Measurements from ENCODE around the gene GIPC1. TPM values are rescaled to one million over a fixed set of nuclear protein-coding genes. Genes with fewer than 3 reads are reported as not detected.
A peak's percentile ranks its signal among the peaks of the same experiment; 100 is the strongest.
"Not testable (repeated sequence)": the region's sequence is repeated elsewhere in the genome, so short reads cannot be mapped to it uniquely, and the experiment has no call there.

GIPC1 gene
- total RNA-seq: 57.7 TPM

DNA sequence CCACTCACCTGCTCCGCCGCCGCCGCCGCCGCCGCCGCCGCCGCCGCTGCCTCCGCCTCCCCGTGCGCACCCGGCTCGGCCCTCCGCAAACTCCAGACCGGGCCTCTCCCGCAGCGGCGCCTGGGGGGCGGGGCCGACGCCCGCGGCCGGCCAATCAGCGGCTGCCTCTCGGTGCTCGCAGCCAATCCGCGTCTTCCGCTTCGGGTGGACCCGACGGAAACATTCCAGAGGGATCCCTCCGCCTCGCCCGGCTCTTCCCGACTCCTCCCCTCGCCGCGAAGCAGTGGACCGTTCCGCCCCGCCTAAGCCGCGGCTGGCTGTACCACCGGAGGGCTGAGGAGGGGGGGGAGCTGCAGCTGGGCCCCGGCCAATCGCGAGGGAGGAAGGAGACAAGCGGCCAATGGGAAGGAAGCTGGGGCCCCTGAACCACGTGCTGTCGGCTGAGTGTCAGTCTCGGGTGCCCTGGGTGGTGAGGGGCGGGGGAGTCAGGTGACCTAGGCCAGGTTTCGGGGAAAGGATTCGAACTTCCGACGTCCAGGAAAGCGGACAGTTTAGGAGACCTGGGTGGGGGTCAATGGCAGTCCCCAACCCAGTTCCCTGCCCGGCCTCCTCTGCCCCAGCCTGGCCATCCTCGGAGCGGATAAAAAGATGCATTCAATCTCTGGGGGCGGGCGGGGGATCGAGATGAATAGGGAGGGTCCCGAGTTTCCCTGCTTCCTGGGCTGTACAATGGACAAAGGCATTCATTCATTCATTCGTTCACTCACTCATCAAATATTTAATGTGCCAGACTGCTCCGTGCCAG is at the start of gene GIPC1:
Gene GIPC1, minus strand, starts transcription at position 99 of the 805 bp plus-strand sequence. CDS start 13,151 bp downstream, outside the sequence.
- DNase-seq: peak; percentile 97

DNA sequence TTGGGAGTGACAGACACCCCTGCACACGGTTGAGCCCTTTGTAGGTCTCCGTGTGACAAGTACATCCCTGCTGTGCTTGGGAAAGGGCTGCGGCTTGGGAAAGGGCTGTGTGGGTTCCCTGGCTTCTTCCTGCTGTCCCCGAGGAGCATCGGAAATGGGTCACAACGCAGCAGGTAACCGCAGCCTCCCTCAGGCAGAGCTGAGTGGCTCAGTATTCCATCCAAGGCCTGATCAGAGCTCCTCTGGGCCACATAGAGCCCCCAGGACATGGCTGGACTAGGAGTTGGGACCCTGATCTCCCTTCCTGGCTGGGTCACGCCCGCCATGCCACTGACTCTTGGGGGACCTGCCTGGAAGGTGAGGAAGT is 49.8 kb upstream of the GIPC1 start:
- no peak for DNase-seq

DNA sequence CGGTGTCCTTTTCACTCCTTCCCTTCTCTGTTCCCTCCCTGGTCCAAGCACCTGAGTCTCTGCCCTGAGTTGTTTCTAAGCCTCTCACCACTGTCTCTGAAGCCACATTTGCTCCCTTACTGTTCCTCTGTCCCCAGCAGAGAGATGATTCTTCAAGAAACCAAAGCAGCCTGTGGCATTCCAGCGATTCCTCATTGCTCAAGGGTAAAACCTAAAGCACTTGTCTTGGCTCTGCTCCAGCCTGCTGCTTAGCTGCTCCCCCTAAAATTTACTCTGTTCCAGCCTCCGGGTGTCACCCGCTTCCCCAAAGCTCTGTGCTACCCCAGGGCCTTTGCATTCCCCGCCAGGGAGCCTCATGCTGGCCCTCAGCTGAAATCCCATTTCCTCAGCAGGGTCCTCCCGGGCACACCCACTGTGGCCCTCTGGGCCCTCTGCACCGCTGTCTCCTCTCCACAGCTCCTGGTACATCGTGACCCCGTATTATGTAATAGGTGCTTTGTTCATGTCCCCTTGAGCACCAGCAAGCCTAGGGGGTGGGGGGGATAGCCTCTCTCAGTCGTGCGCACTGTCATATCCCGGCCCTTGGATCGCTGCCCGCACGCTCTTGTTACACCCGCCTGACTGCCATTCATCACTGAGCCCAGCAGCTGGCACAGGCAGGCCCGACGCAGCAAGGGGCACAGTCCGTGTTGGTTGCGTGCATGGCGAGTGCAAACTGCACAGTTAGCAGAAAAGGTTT is 49.2 kb upstream of the GIPC1 start:
- peak; percentile 32 for DNase-seq

DNA sequence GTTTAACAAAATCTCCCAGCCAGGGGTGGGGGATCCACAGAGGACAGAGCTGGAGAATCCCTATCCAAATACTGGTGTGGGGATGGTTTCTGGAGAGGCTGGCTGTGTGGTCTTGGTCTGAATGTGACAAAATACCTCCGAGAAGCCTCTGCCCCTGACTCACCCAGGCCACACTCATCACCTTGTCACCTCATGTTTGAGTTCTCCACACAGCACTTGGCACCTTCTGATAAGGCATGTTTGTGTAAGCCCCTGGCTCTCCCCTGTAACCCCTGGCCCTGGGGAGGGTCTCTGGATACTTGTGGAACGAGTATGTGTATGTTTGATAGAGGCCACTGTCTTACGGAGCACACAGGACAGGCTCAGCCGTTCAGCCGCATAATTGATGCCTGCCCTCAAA is 48.1 kb upstream of the GIPC1 start:
- no peak for DNase-seq

DNA sequence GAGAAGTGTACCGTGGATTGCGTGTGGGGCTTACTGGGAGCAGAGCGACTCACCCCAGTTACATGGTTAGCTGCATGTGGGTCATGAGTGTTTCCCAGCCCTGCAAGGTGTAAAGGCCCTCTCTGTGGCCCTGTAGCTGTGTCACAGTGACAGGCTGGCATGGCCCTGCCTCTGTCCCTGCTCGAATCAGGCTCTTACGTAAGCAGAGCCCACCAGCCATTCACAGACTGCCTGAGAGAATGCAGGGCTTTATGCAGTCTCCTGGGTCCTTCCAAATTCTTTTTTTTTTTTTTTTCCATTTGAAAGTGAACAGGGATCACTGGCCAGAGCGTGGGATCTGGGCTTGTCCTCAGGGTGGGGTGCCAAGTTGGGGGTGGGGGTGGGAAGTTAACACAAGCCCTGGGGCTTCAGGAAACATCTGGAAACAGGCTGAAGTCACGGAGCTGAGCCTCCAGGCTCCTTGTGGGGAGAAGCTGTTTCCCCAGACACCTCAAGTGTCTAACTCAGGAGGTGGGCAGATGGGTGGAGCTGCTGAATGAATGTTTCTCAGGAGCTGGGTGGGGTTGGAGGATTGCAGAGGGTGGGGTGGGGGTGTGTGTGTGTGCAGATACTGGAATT is 46.9 kb upstream of the GIPC1 start:
- DNase-seq: peak; percentile 48

DNA sequence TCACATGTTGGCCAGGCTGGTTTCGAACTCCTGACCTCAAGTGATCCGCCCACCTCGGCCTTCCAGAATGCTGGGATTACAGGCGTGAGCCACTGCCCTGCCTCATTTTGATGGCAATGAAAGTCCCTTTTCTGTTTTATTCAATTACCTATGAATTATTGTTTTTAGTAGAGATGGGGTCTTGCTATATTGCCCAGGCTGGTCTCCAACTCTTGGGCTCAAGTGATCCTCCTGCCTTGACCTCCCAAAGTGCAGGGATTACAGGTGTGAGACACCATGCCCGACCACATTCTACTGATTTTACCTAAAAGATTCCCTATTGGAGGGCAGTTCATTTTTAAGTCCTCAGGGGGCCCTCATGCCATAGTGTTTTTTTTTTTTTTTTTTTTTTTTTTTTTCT is 46.1 kb upstream of the GIPC1 start:
- DNase-seq: not testable (repeated sequence)

- no peak for DNase-seq
Observed at GRCh38 chr19:14540741-14541525, 45.0 kb upstream of the GIPC1 start.

DNA sequence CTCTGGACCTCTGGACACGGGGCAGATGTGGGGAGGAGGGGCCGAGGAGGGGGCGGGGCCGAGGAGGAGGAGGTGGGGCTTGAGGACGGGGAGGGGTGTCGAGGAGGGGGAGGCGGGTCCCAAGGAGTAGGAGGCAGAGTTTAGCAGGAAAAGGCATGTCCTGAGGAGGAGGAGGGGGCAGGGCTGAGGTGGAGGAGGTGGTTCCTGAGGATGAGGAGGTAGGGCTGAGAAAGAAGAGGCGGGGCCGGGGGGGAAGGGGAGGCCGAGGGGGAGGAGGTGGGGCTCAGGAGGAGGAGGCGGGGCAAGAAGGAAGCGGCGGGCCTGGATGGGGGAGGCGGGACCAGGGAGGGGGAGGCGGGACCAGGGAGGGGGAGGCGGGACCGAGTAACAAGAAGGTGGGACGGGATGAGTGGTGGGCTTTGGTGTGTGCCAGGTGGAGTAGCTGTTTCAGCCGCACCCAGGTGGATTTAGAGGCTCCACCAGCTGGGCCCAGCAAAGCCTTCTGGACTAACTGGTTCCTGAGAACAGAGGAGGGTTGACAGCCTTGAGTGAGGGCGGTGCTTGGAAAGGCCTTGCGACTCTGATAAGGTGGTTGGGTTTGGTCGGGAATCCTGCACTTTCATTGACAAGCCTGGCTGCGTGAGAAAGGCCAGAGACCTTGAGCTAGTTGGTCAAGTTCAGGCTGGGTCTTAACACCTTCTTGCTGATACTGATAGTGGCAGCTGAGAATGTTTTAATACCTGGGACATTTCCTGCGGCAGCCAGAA is 41.2 kb upstream of the GIPC1 start:
- DNase-seq: peak; percentile 39

- DNase-seq: no peak
Observed at GRCh38 chr19:14533450-14533849, 37.5 kb upstream of the GIPC1 start.

DNA sequence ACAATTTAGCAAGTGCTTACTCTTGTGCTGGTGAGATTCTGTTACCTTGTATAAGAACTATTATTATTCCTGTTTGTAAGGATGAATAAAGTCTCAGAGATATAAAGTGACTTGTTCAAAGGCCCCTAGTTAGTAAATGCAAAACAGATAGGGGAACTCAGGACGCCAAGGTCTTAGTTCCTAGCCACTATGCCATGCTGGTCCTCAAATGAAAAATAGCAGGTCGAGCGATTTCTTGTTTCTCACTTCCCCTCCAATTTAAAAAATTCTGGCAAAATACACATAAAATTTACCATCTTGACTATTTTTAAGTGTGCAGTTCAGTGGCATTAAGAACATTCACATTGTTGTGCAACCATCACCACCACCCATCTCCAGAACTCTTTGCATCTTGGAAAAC is 34.6 kb upstream of the GIPC1 start:
- no peak for DNase-seq

DNA sequence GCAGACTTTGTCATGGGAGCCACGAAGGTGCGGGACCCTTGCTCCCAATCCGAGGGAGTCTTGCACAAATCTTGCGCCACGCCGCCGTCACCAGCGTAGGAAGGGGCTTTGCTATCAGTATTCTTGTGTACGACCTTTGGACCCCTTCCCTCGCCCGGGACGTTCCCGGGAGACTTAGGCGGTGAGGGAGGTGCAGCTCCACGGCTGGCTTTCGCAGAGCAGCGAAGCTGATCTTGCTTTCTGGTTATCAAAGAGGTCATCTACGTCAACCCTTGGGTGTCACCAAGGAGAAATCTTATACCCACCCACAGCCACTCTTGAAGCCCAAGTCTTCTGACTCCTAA is 34.0 kb upstream of the GIPC1 start:
- no peak for DNase-seq

DNA sequence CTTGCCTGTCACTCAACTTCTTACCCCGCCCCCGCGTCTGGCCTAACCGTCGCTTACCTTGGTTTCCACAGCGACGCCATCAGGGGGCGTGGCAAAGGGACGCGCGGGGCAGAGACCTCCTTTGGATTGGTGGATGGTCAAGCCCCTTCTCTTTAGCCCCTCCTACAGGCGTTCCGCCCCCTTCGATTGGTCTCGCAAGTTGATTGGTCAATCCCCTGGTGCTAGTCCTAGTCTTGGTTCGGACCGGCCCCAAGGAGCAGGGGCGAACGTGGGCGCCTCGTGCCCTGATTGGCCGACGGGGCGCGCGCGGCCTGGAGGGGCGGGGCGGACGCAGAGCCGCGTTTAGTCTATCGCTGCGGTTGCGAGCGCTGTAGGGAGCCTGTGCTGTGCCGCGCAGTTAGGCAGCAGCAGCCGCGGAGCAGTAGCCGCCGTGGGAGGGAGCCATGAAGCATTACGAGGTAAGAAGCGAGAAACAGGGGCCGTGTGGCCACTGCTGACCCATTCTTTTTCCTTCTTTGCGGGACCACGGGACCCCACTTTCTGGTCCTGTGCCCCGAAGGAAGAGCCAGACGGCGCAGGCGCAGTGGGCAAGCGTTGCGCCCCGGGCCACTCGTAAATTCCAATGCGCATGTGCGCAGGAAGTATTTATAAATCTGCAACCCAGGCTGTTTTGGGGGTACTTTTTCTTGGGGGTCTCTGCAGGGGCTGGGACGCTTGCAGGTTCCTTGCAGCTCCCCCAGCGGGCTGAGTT is 33.5 kb upstream of the GIPC1 start, which contains the start of gene TECR:
Gene TECR, plus strand, starts transcription at position 341 of the 751 bp plus-strand sequence. Its CDS starts 103 bp downstream, at position 444.
- peak; percentile 100 for DNase-seq

DNA sequence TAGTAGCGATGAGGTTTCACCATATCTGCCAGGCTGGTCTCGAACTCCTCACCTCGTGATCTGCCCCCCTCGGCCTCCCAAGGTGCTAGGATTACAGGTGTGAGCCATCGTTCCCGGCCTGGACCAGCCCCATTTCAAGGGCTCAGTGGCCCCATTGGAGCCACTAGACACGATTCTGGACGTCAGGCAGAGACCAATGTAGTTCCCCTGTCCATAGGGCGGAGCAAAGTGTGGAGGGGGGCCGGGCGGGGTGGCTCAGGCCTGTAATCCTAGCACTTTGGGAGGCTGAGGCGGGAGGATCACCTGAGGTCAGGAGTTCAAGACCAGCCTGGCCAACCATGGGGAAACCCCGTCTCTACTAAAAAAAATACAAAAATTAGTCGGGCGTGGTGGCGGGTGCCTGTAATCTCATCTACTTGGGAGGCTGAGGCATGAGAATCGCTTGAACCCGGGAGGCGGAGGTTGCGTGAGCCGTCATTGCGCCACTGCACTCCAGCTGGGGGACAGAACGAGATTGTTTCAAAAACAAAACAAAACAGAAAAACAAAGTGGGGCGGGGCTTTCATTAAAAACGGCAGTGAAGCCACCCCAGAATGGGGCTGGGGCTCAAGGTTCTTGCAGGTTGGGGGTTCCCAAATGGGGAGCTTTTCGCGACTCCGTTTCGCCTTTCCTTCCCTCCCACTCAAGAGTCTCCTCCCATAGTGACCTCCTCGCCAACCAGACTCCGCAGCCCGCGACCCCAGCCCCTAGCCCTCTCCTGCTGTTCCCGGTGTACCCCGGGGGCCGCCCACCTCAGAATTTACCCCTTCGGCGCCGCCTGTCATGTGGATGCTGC is 32.7 kb upstream of the GIPC1 start:
- DNase-seq: no peak

DNA sequence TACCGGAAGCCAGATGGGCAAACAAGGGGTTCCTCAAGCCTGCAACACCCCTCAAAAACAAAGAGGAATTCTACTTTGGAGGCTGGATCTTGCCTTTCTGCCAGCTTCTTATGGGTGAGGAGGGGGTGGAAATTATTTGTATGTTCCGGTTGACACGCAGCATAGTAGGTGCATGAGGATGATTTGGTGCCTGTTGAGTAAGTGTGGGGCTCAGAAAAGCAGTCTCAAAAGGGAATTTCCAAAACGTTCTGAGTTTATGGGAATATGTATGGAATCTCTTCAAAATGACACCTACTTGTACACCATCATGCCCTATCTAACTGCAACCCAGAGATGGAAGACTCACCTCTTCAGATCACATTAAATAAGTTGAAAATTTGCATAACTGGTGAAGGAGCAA is 30.5 kb upstream of the GIPC1 start:
- DNase-seq: no peak

- DNase-seq: peak; percentile 37
Observed at GRCh38 chr19:14525729-14526128, 29.8 kb upstream of the GIPC1 start.

GRCh38 chr19:14520543-14520942 is 24.6 kb upstream of the GIPC1 start:
- no peak for DNase-seq

DNA sequence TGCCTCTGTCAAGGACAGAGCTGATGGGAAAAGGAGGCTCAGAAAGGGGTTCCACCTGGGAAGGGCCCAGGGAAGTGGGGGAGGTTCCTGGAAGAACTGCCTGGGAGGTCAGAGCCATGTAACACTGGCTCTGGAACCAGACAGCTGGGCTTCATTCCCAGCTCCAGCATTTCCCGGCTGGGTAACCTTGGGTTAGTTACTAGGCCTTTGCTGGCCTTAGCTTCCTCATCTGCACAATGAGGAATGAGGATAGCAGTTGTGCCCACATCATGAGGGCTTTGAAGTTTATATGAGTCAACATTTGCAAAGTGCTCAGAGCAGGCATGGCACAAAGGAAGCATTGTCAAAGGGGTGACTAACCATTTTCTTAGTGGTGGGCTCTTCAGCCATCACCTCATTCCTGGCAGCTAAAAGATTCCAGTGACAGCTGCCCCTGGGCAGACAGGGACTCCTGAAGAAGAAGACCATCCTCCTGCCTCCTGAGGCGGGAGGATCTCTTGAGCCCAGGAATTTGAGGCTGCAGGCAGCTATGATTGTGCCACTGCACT is 24.0 kb upstream of the GIPC1 start:
- no peak for DNase-seq

GRCh38 chr19:14519245-14519859 is 23.4 kb upstream of the GIPC1 start:
- no peak for DNase-seq

GRCh38 chr19:14517840-14518505 is 22.0 kb upstream of the GIPC1 start, which contains the start of gene DNAJB1:
Gene DNAJB1 (minus strand): TSS chr19:14518397. CDS start chr19:14518349, 48 bp downstream.
- DNase-seq: no peak
